Anterior cingulate cortex (tissue), 58 donors: ENCODE data around the gene ZDHHC19.
"Not testable (repeated sequence)": the region's sequence is repeated elsewhere in the genome, so short reads cannot be mapped to it uniquely, and the experiment has no call there.

ENCODE experiments used
- DNase-seq, 58 donors: peaks; one replicate each; lab custom pipeline; 2025; lab: John Stamatoyannopoulos, UW

The ZDHHC19 gene

GRCh38 chr3:196225763-196226364 is 14.7 kb upstream of the ZDHHC19 start:
- no peak for DNase-seq

DNA sequence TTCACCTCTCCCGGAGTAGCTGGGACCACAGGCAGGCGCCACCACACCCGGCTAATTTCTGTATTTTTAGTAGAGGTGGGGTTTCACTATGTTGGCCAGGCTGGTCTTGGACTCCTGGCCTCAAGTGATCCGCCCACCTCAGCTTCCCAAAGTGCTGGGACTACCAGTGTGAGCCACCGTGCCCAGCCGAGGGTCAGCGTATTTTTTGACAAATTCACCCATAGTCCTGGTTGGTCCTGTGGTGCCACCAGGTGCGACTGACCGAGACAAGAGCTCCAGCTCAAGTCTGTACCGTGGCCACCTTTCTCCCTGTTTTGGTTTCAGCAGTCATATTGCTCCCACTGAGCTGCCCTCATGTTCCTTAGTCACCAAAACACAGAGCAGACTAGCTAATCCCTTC is 13.9 kb upstream of the ZDHHC19 start:
- no peak for DNase-seq

- DNase-seq = no peak
Measured at GRCh38 chr3:196222876-196223595, 11.8 kb upstream of the ZDHHC19 start.

GRCh38 chr3:196220991-196221390 is 9.8 kb upstream of the ZDHHC19 start:
- DNase-seq = no peak

- DNase-seq = peak in 1 of 58 donors; percentile 23
Measured at GRCh38 chr3:196220587-196220986, 9.4 kb upstream of the ZDHHC19 start.

DNA sequence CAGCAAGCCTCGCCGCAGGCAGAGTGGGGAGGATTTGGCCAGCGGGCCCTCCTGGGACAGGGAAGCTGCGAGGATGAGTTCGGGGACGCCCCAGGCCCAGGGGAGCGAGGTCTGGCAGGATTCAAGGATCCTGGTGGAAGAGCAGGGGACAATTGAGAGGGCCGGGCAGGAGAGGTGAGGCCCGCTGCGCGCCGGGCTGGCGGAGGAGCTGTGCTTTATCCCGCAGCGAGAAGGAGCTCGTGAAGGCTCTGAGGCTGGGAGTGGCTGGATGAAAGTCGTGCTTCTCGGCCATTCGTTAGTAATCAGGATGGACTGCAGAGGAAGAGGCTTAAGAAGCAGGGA is 8.7 kb upstream of the ZDHHC19 start:
- DNase-seq = no peak

DNA sequence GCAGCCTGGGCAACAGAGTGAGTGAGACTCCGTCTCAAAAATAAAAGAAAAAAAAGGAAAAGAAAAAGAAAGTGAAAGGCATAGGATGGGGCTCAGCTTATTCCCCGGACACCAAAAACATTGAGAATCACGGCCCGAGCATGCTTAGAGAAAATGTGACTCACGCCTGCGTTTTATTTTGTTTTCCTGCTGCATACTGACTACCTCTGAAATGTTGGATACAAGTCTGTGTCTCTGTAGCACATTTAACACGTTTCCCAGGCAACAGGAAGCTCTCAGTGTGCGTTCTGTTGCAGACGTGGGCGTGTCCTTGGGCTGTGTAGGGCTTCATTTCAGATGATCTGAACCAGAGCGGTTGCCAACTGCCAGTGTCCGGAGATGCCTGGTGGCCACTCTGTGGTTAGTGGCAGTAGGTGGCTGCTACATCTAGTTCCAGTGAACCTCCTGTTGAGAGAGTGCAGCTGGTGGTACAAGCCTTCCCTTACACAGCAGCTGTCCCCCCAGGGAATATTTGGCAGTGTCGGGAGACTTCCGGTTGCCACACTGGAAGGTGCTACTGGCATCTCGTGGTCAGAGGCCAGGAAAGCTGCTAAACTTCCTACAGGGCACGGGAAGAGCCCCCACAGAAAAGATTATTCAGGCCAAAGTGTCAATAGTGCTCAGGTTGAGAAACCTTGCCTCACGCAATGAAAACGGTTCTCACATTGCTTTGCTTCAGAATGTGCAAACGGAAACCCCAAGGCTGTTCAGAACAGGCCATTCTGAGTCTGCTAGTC is 8.2 kb upstream of the ZDHHC19 start:
- peak in 55 of 58 donors; percentile 13 to 86 (median 46) for DNase-seq

DNA sequence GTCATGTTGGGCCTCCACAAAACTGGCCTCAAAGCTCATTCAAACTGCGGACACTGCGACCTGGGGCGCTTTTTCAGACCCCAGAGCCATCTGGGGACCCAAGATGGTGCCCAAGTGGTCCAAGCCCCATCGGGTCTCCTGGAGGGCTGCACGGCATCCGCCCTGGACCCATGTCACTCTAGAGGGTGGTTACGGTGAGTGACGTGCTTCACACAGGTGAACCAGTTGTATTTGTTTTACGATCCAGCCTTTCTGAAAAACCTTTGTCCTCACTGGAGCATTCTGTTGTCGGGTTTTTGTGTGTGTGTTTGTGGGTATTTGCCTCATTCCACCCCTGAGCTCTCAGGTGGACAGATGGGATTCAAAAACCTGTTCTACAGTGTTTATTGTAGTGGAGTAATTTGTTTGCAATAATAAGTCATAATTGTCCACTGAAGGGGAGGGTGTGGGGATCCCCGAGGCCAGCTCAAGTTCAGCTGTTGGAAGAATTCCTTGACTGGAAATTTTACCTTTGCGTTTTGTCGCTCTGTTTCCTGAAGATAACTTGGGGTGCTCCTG is 7.0 kb upstream of the ZDHHC19 start:
- DNase-seq = no peak

GRCh38 chr3:196217307-196218154 is 6.3 kb upstream of the ZDHHC19 start:
- no peak for DNase-seq

GRCh38 chr3:196216681-196217211 is 5.5 kb upstream of the ZDHHC19 start:
- no peak for DNase-seq

DNA sequence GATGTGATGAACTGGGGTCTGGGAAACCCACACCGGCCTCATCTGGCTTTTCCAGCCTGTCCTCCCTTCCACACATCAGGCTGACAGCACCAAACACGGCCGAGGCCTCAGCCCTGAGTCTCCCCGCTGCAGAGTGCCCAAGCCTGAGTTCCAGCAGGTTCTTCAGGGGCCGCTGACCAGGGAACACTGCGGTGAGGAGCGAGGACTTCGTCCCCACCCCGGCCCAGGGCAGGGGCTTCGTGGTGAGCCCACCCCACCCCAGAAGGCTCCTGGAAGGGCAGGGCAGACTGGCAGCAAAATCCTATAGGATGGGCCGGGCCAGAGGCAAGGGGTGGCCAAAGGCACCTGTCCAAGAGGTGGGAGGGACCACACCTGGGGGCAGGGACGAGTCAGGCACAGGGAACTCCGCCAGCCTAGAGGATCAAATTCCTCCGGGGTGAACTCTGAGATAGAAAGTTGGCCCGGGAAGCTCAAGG is 4.9 kb upstream of the ZDHHC19 start, which contains the start of gene SLC51A:
SLC51A (plus strand) TSS at position 446 of the 476 bp plus-strand sequence. CDS start 179 bp downstream, outside the sequence.
- no peak for DNase-seq

DNA sequence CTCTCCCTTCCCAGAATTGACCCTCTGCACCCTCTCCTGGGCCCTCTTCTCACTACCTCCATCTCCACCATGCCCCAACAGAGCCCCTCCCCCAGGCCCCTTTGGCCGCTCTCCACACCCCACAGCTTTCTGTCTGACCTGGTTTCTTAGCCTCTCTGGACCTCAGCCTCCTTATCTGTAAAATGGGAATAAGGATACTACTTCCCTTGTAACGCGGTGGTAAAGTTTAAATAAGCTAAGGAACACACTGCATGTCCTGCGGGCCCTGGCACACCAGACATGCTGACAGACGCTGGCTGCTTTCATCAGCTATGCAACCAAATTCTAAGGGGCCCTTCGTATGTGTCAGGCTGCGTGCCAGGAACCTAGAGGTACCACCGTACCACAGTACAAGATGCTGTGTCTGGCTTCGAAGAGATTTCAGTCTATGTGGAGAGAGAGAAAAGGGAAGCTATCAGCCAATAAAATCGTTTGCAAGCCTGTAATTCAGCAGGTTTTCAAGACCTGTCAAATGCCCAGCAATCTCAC is 4.4 kb upstream of the ZDHHC19 start:
- DNase-seq = no peak

DNA sequence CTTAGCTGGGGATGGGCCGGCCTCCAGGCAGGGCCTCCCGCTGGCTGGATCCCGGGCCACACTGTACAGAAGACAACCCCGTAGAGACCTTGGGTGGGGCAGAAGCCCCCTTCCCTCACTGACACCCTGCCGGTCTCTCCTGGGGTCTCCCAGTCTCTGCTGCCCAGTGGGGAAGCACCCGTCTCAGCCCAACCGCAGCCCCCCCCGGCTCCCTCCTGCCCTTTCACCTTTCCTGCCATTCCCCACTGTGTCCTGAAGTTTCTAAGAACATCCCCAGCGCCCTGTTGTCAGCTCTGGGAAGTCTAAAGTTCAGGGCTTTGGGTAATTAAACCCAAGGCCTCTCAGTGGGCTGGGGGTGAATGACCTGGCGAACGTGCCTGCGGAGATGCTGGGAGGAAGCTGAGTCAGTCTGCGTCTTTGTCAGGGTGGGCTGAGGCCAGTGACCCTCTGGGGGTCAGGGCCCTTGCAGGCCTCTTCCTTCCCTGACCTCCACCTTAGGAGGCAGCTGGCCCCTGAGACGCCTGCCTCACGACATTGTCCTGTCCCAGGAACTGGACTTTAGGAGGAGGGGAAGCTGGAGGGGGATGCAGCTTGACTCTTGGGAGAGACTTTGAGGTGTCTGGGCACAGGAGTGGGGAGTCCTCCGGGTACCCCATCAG is 3.7 kb upstream of the ZDHHC19 start:
- DNase-seq = no peak

DNA sequence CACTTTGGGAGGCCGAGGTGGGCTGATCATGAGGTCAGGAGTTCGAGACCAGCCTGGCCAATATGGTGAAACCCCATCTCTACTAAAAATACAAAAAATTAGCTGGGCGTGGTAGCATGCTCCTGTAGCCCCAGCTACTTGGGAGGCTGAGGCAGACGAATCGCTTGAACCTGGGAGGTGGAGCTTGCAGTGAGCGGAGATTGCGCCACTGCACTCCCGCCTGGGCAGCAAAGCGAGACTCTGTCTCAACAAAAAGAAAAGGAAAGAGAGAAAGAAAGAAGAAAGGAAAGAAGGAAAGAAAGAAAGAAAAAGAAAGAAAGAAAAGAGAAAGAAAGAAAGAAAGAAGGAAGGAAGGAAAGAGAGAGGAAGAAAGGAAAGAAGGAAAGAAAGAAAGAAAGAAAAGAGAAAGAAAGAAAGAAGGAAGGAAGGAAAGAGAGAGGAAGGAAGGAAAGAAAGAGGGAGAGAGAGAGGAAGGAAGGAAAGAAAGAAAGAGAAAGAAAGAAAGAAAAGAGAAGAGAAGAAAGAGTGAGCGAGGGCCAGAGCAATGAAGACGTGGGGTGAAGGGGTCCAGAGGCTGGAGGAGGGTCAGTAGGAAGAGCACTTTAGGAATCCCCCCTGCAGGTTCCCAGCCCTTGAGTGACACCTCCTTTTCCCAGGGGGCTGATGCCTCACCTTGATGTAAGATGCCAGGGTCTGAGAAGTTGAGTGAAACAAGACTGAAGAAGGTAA is 1.1 kb downstream of the ZDHHC19 start:
- DNase-seq = not testable (repeated sequence)

DNA sequence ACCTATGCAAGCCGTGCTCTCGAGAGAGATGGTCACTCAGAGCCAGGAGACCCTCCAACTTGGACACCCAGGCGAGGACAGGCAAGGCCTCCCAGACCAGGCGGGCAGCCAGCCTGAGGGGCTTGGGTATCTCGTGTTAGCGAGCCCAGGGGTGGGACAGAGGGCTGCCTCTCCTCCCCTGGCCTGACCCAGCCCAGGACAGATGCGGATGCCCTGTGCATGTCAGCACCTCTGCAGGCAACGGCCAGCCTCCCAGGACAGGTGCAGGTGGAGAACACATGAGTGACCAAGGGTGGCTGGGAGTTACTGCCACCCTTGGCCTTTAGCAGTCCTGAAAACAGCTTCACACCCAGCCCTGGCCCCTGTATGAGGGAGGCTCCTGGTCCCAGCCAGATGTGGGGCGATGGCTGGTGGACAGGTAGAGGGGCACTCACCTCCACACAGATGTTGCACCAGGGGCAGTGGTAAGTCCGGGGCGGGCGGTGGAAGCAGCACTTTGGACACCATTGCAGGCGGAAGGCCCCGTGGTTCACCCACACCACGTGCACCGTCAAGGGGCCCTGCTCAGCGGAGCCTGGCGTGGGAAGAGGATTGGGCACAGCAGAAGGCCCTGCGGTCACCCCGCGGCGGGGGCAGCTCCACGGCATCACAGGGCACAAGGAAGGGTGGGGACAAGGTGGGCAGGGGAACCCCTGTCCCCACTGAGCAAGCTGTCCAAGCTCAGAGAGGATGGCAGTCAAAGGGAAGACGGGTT is 2.1 kb downstream of the ZDHHC19 start:
- no peak for DNase-seq

DNA sequence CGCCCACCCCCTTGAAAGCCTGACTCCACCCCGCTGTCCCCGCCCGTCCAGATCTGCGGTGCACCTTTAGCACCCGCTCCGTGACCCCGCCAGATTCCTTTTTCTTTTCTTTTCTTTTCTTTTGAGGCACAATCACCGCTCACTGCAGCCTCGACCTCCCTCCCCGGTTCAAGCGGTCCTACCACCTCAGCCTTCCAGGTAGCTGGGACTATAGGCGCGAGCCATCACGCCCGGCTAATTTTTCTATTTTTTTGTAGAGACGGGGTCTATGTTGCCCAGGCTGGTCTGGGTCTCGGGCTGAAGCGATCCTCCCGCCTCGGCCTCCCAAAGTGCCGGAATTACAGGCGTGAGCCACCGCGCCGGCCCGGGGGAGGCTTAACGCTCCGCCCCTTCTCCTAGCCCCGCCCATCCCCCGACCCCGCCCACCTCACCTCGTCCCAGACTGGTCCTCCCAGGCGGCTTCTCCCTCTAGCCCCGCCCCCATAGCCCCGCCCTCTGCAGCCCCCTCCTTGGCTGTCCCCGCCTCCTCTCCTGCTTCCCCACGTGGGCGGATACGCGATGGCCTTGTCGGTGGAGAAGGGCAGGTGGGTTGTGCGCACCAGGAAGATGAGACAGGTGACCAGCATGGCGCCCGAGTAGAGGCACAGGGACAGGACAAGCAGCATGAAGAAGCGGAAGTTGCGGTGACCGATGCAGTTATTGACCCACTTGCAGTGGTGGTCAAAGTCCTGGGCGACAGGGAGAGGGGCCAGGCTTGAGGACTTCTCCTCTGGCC is 3.2 kb downstream of the ZDHHC19 start:
- peak in 4 of 58 donors; percentile 17 to 54 (median 30) for DNase-seq
